Liver (tissue), 3 donors: Measurements from ENCODE around the gene MTA2.
A peak's percentile ranks its signal among the peaks of the same experiment; 100 is the strongest.

Source experiments
- FOXA2 ChIP-seq: IDR thresholded peaks from 2 replicates; pipeline ENCODE4 v1.6.1; 2016; ENCODE audit warnings: antibody characterized with exemption
- HNF4A ChIP-seq, 2 donors: conservative IDR thresholded peaks; 2 replicates each; pipeline ENCODE4 v1.6.1; 2016; ENCODE audit warnings: antibody characterized with exemption in 2 of 2, mild to moderate bottlenecking in 2 of 2
- HNF4G ChIP-seq: IDR thresholded peaks from 2 replicates; pipeline ENCODE4 v1.6.1; 2016; ENCODE audit warnings: antibody characterized with exemption
- NR2F2 ChIP-seq: IDR thresholded peaks from 2 replicates; pipeline ENCODE4 v1.6.1; 2016; ENCODE audit warnings: antibody characterized with exemption
- RAD21 ChIP-seq, 2 donors: IDR thresholded peaks; 2 replicates each; pipeline ENCODE4 v1.6.1; 2016; ENCODE audit warnings: antibody characterized with exemption in 2 of 2, mild to moderate bottlenecking in 2 of 2
- SP1 ChIP-seq: IDR thresholded peaks from 2 replicates; pipeline ENCODE4 v1.6.1; 2018; ENCODE audit warnings: antibody characterized with exemption, mild to moderate bottlenecking
- TAF1 ChIP-seq: conservative IDR thresholded peaks from 2 replicates; pipeline ENCODE4 v1.6.1; 2016; ENCODE audit warnings: antibody characterized with exemption, mild to moderate bottlenecking
- TF ChIP-seq, protein P1 (sequence below): IDR thresholded peaks from 2 replicates; pipeline ENCODE4 v1.6.1; 2016; ENCODE audit warnings: antibody characterized with exemption
- TF ChIP-seq, protein P2 (sequence below): fragments of 150-350 bp; IDR thresholded peaks from 2 replicates; pipeline ENCODE4 v1.5.1; 2017; ENCODE audit warnings: improper control_type of control experiment, low read depth, low read length; ENCODE audit not compliant: missing input control
- TF ChIP-seq, protein P3 (sequence below): IDR thresholded peaks from 2 replicates; pipeline ENCODE4 v1.6.1; 2016; ENCODE audit warnings: antibody characterized with exemption, mild to moderate bottlenecking
- TF ChIP-seq, protein P4 (sequence below): IDR thresholded peaks from 2 replicates; pipeline ENCODE4 v1.6.1; 2016; ENCODE audit warnings: antibody characterized with exemption
- TF ChIP-seq, protein P5 (sequence below): IDR thresholded peaks from 2 replicates; pipeline ENCODE4 v1.6.1; 2016; ENCODE audit warnings: antibody characterized with exemption
- donor health status: healthy.
- donor health status: healthy.

DNA sequence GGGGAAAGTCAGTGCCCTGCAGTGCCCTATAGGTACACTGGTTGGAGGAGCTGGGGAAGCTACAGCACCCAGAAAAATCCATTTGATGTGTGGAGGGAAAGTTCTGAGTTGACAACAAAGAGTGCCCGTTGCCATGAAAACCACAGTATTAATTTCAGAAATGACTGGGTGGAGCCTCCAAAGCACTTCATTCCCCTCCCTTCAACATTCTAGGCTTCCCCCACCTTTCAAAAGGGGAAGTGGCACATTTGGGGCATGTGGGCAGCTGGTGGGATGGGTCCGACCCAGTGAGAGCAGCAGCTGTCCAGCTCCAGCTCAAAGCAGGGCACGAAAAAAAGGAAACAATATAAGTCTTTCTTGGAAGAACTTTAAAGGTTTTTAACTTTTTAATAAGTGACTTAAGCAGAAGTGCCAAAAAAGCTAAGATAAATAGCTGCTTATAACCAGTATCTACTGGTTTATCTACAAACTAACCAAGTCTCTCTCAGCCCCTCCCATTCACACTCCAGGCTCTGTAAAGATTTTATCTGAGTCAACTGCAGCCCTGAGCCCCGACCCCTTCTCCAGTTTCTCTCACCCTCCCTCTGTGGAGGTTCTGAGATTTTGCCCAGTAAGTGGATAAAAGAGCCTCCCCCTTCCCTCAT, 46.1 kb downstream of the MTA2 start:
- TF ChIP-seq, protein P1, sequence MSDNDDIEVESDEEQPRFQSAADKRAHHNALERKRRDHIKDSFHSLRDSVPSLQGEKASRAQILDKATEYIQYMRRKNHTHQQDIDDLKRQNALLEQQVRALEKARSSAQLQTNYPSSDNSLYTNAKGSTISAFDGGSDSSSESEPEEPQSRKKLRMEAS: no peak
- TF ChIP-seq TAF1 (no peak), SP1 (no peak), FOXA2 (no peak), NR2F2 (no peak), HNF4G (no peak), RAD21 (IDR thresholded peaks at IDR 0.05) (no peak), HNF4A (conservative IDR thresholded peaks at IDR 0.05) (no peak)
- TF ChIP-seq, protein P2, sequence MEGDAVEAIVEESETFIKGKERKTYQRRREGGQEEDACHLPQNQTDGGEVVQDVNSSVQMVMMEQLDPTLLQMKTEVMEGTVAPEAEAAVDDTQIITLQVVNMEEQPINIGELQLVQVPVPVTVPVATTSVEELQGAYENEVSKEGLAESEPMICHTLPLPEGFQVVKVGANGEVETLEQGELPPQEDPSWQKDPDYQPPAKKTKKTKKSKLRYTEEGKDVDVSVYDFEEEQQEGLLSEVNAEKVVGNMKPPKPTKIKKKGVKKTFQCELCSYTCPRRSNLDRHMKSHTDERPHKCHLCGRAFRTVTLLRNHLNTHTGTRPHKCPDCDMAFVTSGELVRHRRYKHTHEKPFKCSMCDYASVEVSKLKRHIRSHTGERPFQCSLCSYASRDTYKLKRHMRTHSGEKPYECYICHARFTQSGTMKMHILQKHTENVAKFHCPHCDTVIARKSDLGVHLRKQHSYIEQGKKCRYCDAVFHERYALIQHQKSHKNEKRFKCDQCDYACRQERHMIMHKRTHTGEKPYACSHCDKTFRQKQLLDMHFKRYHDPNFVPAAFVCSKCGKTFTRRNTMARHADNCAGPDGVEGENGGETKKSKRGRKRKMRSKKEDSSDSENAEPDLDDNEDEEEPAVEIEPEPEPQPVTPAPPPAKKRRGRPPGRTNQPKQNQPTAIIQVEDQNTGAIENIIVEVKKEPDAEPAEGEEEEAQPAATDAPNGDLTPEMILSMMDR: no peak
- TF ChIP-seq, protein P3, sequence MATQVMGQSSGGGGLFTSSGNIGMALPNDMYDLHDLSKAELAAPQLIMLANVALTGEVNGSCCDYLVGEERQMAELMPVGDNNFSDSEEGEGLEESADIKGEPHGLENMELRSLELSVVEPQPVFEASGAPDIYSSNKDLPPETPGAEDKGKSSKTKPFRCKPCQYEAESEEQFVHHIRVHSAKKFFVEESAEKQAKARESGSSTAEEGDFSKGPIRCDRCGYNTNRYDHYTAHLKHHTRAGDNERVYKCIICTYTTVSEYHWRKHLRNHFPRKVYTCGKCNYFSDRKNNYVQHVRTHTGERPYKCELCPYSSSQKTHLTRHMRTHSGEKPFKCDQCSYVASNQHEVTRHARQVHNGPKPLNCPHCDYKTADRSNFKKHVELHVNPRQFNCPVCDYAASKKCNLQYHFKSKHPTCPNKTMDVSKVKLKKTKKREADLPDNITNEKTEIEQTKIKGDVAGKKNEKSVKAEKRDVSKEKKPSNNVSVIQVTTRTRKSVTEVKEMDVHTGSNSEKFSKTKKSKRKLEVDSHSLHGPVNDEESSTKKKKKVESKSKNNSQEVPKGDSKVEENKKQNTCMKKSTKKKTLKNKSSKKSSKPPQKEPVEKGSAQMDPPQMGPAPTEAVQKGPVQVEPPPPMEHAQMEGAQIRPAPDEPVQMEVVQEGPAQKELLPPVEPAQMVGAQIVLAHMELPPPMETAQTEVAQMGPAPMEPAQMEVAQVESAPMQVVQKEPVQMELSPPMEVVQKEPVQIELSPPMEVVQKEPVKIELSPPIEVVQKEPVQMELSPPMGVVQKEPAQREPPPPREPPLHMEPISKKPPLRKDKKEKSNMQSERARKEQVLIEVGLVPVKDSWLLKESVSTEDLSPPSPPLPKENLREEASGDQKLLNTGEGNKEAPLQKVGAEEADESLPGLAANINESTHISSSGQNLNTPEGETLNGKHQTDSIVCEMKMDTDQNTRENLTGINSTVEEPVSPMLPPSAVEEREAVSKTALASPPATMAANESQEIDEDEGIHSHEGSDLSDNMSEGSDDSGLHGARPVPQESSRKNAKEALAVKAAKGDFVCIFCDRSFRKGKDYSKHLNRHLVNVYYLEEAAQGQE: peak; percentile 24
- TF ChIP-seq, protein P4, sequence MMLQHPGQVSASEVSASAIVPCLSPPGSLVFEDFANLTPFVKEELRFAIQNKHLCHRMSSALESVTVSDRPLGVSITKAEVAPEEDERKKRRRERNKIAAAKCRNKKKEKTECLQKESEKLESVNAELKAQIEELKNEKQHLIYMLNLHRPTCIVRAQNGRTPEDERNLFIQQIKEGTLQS: no peak
- TF ChIP-seq, protein P5, sequence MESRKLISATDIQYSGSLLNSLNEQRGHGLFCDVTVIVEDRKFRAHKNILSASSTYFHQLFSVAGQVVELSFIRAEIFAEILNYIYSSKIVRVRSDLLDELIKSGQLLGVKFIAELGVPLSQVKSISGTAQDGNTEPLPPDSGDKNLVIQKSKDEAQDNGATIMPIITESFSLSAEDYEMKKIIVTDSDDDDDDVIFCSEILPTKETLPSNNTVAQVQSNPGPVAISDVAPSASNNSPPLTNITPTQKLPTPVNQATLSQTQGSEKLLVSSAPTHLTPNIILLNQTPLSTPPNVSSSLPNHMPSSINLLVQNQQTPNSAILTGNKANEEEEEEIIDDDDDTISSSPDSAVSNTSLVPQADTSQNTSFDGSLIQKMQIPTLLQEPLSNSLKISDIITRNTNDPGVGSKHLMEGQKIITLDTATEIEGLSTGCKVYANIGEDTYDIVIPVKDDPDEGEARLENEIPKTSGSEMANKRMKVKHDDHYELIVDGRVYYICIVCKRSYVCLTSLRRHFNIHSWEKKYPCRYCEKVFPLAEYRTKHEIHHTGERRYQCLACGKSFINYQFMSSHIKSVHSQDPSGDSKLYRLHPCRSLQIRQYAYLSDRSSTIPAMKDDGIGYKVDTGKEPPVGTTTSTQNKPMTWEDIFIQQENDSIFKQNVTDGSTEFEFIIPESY: no peak
